NOMO-1 (cell line): Measurements from ENCODE around the gene OR10G4.
"Not testable (repeated sequence)": the region's sequence is repeated elsewhere in the genome, so short reads cannot be mapped to it uniquely, and the experiment has no call there.

Experiments
- DNase-seq, 2 experiments: peaks; one replicate each; lab custom pipeline; 2025; ENCODE audit not compliant: unreplicated experiment in 2 of 2; lab: John Stamatoyannopoulos, UW

OR10G4 gene, protein sequence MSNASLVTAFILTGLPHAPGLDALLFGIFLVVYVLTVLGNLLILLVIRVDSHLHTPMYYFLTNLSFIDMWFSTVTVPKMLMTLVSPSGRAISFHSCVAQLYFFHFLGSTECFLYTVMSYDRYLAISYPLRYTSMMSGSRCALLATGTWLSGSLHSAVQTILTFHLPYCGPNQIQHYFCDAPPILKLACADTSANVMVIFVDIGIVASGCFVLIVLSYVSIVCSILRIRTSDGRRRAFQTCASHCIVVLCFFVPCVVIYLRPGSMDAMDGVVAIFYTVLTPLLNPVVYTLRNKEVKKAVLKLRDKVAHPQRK

DNA sequence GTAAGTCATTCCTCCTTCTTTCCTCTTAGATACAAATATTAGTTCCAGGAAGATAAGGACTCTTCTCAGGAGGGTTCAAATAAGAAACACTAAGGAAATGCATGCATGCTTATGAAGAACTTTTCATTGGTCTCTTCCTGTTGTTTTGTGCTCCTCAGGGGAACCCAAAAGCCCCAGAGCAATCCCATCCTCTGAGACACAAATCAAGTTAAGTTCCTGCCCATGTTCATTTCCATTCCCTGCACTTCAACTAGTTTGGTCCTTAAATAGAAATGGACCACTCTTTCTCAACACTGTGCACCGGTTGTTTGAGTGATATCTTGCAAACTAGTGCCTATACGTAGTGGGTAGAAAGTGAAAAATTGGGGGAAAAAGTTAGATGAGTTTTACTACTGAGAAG is at the start of gene OR10G4:
Gene OR10G4, plus strand, starts transcription at position 301 of the 400 bp plus-strand sequence. CDS start 2,578 bp downstream, outside the sequence.
- no peak for DNase-seq

DNA sequence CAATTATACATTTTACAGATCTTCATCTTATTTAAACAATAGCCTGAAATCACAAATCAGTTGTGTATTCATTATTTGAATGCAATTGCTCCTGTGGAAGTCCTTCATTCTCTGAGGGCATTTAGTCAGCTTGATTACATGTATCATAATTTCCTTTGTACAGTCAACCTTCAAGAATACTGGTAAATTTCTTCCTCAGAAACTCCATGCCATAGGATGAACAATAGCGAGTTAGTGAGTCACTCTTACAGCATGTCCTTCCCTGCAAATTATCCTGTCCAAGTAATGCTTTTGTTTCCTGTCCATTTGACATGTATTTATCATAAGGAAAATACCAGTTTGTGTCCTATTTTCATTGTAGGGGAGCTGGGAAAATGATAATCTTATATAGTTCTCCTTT is 39.0 kb upstream of the OR10G4 start:
- no peak for DNase-seq

- DNase-seq = no peak
These were observed 35.8 kb upstream of the OR10G4 start for GRCh38 chr11:123976770-123977560.

- DNase-seq = no peak
These were observed 35.0 kb upstream of the OR10G4 start, which contains the start of gene OR10S1 for GRCh38 chr11:123977731-123978347. TSS of gene OR10S1 (minus strand) at chr11:123977781. CDS start at chr11:123977664, 117 bp downstream.

- DNase-seq = no peak
These were observed 33.5 kb upstream of the OR10G4 start for GRCh38 chr11:123979311-123979710.

DNA sequence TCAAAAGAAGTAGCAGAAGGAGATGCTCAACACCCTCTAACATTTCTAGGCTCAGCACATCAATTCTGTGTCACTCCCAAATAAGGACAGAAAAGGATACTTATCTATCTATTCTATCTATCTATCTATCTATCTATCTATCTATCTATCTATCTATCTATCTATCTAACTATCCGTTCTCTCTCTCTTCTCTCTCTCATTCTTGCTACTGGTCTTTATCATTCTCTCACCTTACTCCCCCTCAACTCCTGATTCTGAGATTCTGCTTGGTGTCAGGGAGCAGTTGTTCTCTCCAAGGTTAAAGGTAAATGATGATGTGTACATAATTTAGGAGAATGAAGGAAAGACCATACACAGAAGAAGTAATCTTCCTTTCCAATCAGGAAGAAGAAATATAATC is 17.7 kb upstream of the OR10G4 start, which contains the start of gene OR10G6:
Gene OR10G6, minus strand, starts transcription at position 43 of the 400 bp plus-strand sequence. Its CDS starts 0 bp downstream, at position 43.
- no peak for DNase-seq

GRCh38 chr11:124015837-124016236 is 3.0 kb downstream of the OR10G4 start:
- DNase-seq = not testable (repeated sequence)

GRCh38 chr11:124026498-124026897 is 13.7 kb downstream of the OR10G4 start, which contains the start of gene OR10G8:
TSS of gene OR10G8 (plus strand) at chr11:124026798. CDS start at chr11:124029623, 2,825 bp downstream.
- DNase-seq = no peak

DNA sequence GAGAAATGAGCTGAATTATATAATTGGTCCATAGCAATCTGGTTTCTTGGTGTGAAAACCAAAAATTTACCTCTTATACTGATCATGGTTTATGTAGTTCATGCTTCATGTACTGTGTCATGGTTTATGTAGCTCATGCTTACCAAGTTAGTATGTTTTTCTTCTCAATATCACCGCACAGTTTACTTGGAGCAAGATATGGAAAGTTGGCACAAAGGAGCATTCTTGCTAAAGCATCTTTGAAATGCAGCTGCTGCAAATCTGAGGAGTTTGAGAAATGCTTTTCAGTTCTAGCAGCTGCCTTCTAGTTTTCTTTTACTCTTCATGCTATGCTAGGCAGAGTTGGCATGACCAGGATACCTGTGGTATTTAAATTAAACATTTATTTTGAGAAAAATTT is 23.9 kb downstream of the OR10G4 start:
- no peak for DNase-seq

- no peak for DNase-seq
These were observed 26.8 kb downstream of the OR10G4 start for GRCh38 chr11:124039557-124039956.

GRCh38 chr11:124041254-124041653 is 28.5 kb downstream of the OR10G4 start, which contains the start of gene OR10G7:
TSS of gene OR10G7 (minus strand) at chr11:124041325. CDS start at chr11:124039001, 2,324 bp downstream.
- no peak for DNase-seq

GRCh38 chr11:124043420-124043819 is 30.6 kb downstream of the OR10G4 start:
- DNase-seq = no peak

DNA sequence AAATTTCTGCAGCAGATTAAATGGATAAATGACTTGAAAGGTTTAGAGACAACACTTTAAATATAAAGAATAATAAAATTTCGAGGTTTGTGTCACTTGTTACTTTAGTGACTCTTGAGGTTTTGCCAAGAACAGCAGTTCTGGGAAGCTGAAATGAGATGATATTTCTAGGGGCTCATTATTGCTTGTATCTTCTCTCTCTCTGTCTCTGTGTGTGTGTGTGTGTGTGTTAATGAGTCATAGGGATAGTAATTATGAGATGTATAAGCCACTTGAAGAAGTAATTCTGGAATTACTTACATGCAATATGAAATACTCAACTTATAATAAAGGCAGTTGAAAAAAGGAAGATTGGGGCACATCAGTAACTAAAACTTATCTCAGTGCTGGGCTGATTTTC is 38.0 kb downstream of the OR10G4 start:
- DNase-seq = no peak

DNA sequence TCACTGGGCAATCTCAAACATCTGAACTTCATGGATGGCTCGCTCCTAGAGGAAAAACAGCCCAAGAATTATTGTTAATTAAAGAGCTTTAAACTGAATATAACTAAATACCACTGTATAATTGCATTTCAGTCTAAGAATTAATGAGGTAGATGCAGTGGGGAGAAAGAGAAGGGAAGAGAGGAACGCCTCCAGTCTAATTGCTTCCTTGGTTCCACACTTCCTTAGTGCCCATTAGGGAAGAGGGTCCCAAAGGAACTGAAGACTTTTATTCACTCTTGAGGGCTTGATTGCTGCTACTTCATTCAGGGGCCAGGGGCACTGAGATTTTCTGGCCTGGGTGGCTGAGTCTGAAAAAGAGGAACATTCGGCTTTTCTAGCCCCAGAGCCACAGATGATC is 40.2 kb downstream of the OR10G4 start:
- no peak for DNase-seq
